H1 (cell line): Measurements from ENCODE around the gene CNDP1. TPM values are rescaled to one million over a fixed set of nuclear protein-coding genes. Genes with fewer than 3 reads are reported as not detected.

Experiments used
- CTCF ChIA-PET: fragments of 300-600 bp; sonication (Branson Sonifier 250); formaldehyde crosslinking; loops from one replicate; lab custom pipeline; 2021; ENCODE audit not compliant: partially characterized antibody; lab: Charles Lee
- POLR2A ChIA-PET: fragments of 300-600 bp; sonication (Branson Sonifier 250); formaldehyde crosslinking; loops from one replicate; lab custom pipeline; 2021; ENCODE audit warnings: inconsistent platforms; ENCODE audit not compliant: partially characterized antibody; lab: Charles Lee
- DNase-seq, 2 experiments: peaks; one replicate each; pipeline versions ENCODE4 v3.0.0 to v3.0.0-alpha.2; 2010 to 2022; ENCODE audit warnings: low spot score in 2 of 2, low read depth in 1 of 2, mixed read lengths in 1 of 2
- FAIRE-seq: peaks from 2 replicates; lab custom pipeline; 2011; peaks lifted over from hg19 to GRCh38; lab: Jason Lieb, UNC
- H2AFZ ChIP-seq: 2 replicates; pipeline ENCODE4 v1.8.1; 2012; ENCODE audit warnings: low read length, inconsistent platforms
- H2AK5ac ChIP-seq: 2 replicates; pipeline ENCODE4 v1.6.1; 2013; ENCODE audit warnings: low read depth, low read length
- H2BK120ac ChIP-seq: replicated peaks from 2 replicates; pipeline ENCODE3; 2013; ENCODE audit warnings: low read depth, low read length, inconsistent platforms
- H2BK12ac ChIP-seq: 2 replicates; pipeline ENCODE4 v1.6.1; 2013; ENCODE audit warnings: low read depth, low read length
- H2BK15ac ChIP-seq: 2 replicates; pipeline ENCODE4 v1.6.1; 2013; ENCODE audit warnings: low read length
- H2BK20ac ChIP-seq: 2 replicates; pipeline ENCODE4 v1.6.1; 2013; ENCODE audit warnings: low read length
- H2BK5ac ChIP-seq: 2 replicates; pipeline ENCODE4 v1.6.1; 2013; ENCODE audit warnings: low read depth, low read length
- H3K14ac ChIP-seq: 2 replicates; pipeline ENCODE4 v1.6.1; 2013; ENCODE audit warnings: inconsistent platforms; ENCODE audit not compliant: insufficient read length
- H3K18ac ChIP-seq: 2 replicates; pipeline ENCODE4 v1.6.1; 2013; ENCODE audit warnings: low read length; ENCODE audit errors: extremely low read depth
- H3K23ac ChIP-seq: 2 replicates; pipeline ENCODE4 v1.6.1; 2013; ENCODE audit warnings: inconsistent platforms; ENCODE audit not compliant: insufficient read length
- H3K23me2 ChIP-seq: 2 replicates; pipeline ENCODE4 v1.6.1; 2013; ENCODE audit warnings: low read depth, low read length
- H3K27ac ChIP-seq: 2 replicates; pipeline ENCODE4 v1.6.1; 2011; ENCODE audit warnings: low read depth, low read length, inconsistent platforms
- H3K27me3 ChIP-seq, 4 experiments: replicated peaks in 1 of 4; 1 replicate in 1 of 4; 2 replicates in 3 of 4; pipeline versions ENCODE4 v1.6.1 to v1.8.1; 2011 to 2013; ENCODE audit warnings: low read length in 3 of 4, mild to moderate bottlenecking in 3 of 4, inconsistent platforms in 2 of 4, mixed read lengths in 2 of 4, moderate library complexity in 1 of 4; ENCODE audit not compliant: control insufficient read depth in 3 of 4, insufficient read depth in 3 of 4; ENCODE audit errors: extremely low read depth in 1 of 4
- H3K36me3 ChIP-seq, 4 experiments: 2 replicates each; pipeline versions ENCODE4 v1.6.1 to v1.8.1; 2011 to 2013; ENCODE audit warnings: mild to moderate bottlenecking in 4 of 4, low read length in 3 of 4, moderate library complexity in 2 of 4, control low read depth in 1 of 4, inconsistent platforms in 1 of 4; ENCODE audit not compliant: insufficient read depth in 4 of 4, control insufficient read depth in 2 of 4
- H3K4ac ChIP-seq: replicated peaks from 2 replicates; pipeline ENCODE3; 2013; ENCODE audit warnings: low read length, low read depth, mixed read lengths, inconsistent platforms; ENCODE audit not compliant: insufficient read length
- H3K4me1 ChIP-seq, 4 experiments: replicated peaks in 1 of 4; 1 replicate in 1 of 4; 2 replicates in 3 of 4; pipeline versions ENCODE4 v1.6.1 to v1.8.1; 2011 to 2013; ENCODE audit warnings: low read length in 3 of 4, inconsistent platforms in 2 of 4, mixed read lengths in 1 of 4; ENCODE audit not compliant: insufficient read depth in 4 of 4, control insufficient read depth in 3 of 4
- H3K4me2 ChIP-seq, 2 experiments: 2 replicates each; pipeline versions ENCODE4 v1.6.1 to v1.8.1; 2011 to 2013; ENCODE audit warnings: low read depth in 2 of 2, low read length in 2 of 2, control low read depth in 1 of 2, inconsistent platforms in 1 of 2, mild to moderate bottlenecking in 1 of 2; ENCODE audit not compliant: insufficient read depth in 1 of 2
- H3K4me3 ChIP-seq, 4 experiments: fragments of 200-600, 300-600 bp in 1 of 4; sonication (generic), shearing (Covaris generic), sonication (Bioruptor Twin) in 1 of 4; 2 replicates each; pipeline versions ENCODE4 v1.5.1 to v1.8.1; 2011 to 2016; ENCODE audit warnings: low read length in 4 of 4, low read depth in 3 of 4, control low read depth in 2 of 4, inconsistent platforms in 2 of 4, mild to moderate bottlenecking in 2 of 4, mixed read lengths in 1 of 4, moderate library complexity in 1 of 4; ENCODE audit not compliant: insufficient read depth in 2 of 4; ENCODE audit errors: extremely low read depth in 1 of 4
- H3K56ac ChIP-seq: replicated peaks from 2 replicates; pipeline ENCODE3; 2013; ENCODE audit warnings: low read depth, mild to moderate bottlenecking, mixed read lengths, low read length, inconsistent platforms; ENCODE audit not compliant: insufficient read length
- H3K79me1 ChIP-seq: 2 replicates; pipeline ENCODE4 v1.6.1; 2013; ENCODE audit warnings: low read depth, low read length, control low read depth
- H3K79me2 ChIP-seq, 2 experiments: 2 replicates each; pipeline versions ENCODE4 v1.6.1 to v1.8.1; 2012 to 2013; ENCODE audit warnings: low read length in 2 of 2, mild to moderate bottlenecking in 2 of 2, inconsistent platforms in 1 of 2; ENCODE audit not compliant: insufficient read depth in 2 of 2, control insufficient read depth in 1 of 2
- H3K9ac ChIP-seq, 4 experiments: replicated peaks in 1 of 4; 1 replicate in 1 of 4; 2 replicates in 3 of 4; pipeline versions ENCODE4 v1.6.1 to v1.8.1; 2011 to 2013; ENCODE audit warnings: low read depth in 3 of 4, low read length in 3 of 4, control low read depth in 2 of 4, mild to moderate bottlenecking in 2 of 4, moderate library complexity in 2 of 4, inconsistent platforms in 1 of 4; ENCODE audit errors: extremely low read depth in 1 of 4
- H3K9me3 ChIP-seq, 2 experiments: 2 replicates each; pipeline versions ENCODE4 v1.6.1 to v1.8.1; 2012 to 2013; ENCODE audit warnings: mild to moderate bottlenecking in 2 of 2, moderate library complexity in 2 of 2, control low read depth in 1 of 2, inconsistent platforms in 1 of 2, low read depth in 1 of 2, low read length in 1 of 2, mixed read lengths in 1 of 2; ENCODE audit not compliant: insufficient read depth in 2 of 2
- H4K20me1 ChIP-seq, 2 experiments: replicated peaks in 1 of 2; 2 replicates each; pipeline versions ENCODE3 to v1.8.1; 2011 to 2013; ENCODE audit warnings: inconsistent platforms in 2 of 2, low read length in 2 of 2, mild to moderate bottlenecking in 1 of 2; ENCODE audit not compliant: insufficient read depth in 2 of 2, control insufficient read depth in 1 of 2
- H4K5ac ChIP-seq: 2 replicates; pipeline ENCODE4 v1.6.1; 2013; ENCODE audit warnings: low read length, low read depth, mixed read lengths, inconsistent platforms; ENCODE audit not compliant: insufficient read length
- H4K8ac ChIP-seq: 2 replicates; pipeline ENCODE4 v1.8.0; 2013; ENCODE audit warnings: mild to moderate bottlenecking, moderate library complexity, low read length, inconsistent platforms; ENCODE audit not compliant: insufficient read depth; ENCODE audit errors: extremely low read depth
- H4K91ac ChIP-seq: replicated peaks from 2 replicates; pipeline ENCODE3; 2013; ENCODE audit warnings: low read length, mixed read lengths, inconsistent platforms; ENCODE audit not compliant: insufficient read length
- CBX5 ChIP-seq: fragments of 300-800, 300-1000 bp; sonication (generic); IDR thresholded peaks from 2 replicates; pipeline ENCODE4 v1.7.1; 2016; ENCODE audit warnings: antibody characterized with exemption, low read length, low read depth
- CREB1 ChIP-seq: IDR thresholded peaks from 2 replicates; pipeline ENCODE4 v1.6.1; 2012; ENCODE audit warnings: inconsistent platforms
- JUN ChIP-seq: IDR thresholded peaks from 2 replicates; pipeline ENCODE4 v1.6.1; 2011; ENCODE audit warnings: low read depth, mild to moderate bottlenecking, improper control_type of control experiment, low read length
- RFX5 ChIP-seq: IDR thresholded peaks from 2 replicates; pipeline ENCODE4 v1.6.1; 2011; ENCODE audit warnings: low read depth, low read length, improper control_type of control experiment, borderline replicate concordance
- SIX5 ChIP-seq: IDR thresholded peaks from 2 replicates; pipeline ENCODE4 v1.6.1; 2011; ENCODE audit warnings: mild to moderate bottlenecking, low read depth, low read length
- SP1 ChIP-seq: IDR thresholded peaks from 2 replicates; pipeline ENCODE4 v1.6.1; 2011; ENCODE audit warnings: low read depth, low read length
- YY1 ChIP-seq: IDR thresholded peaks from 2 replicates; pipeline ENCODE4 v1.6.1; 2011; ENCODE audit warnings: low read depth, mild to moderate bottlenecking, low read length
- WGBS, 2 experiments: shearing (Covaris generic) in 1 of 2; methylation state at CpG; one replicate each; pipeline versions ENCODE4 v1.1.6 to v1.1.7; 2013 to 2015; ENCODE audit warnings: low lambda C conversion rate in 2 of 2, mixed read lengths in 2 of 2, inconsistent platforms in 1 of 2, low coverage in 1 of 2, missing lambda C conversion rate in 1 of 2; ENCODE audit not compliant: insufficient replicate concordance in 2 of 2, insufficient coverage in 1 of 2, insufficient read length in 1 of 2; ENCODE audit errors: extremely low coverage in 1 of 2, missing lambda C conversion rate in 1 of 2; 5-methylcytosine and 5-hydroxymethylcytosine counted together
- polyA plus RNA-seq, 7 experiments: library from polyadenylated mRNA; depleted of rRNA in 3 of 7; stranded (reverse) in 5 of 7; unstranded in 2 of 7; fragments of >200 nt in 5 of 7; fragments of 200-250 nt in 2 of 7; gene quantifications; 1 replicate in 5 of 7; 2 replicates in 1 of 7; 4 replicates in 1 of 7; pipeline versions ENCODE4 v1.2.1 to v1.2.3, GENCODE V29; 2011 to 2013; ENCODE audit warnings: missing spikeins in 2 of 7, mixed read lengths in 2 of 7
- total RNA-seq: library from RNA; stranded (reverse); fragmentation: NEBNext Ultra II Directional; extraction: Animal tissue kit (Norgen Biotek cat#: 25700); gene quantifications from 2 replicates; pipeline ENCODE4 v1.2.1, GENCODE V29; 2021
- TF ChIP-seq, protein P1 (sequence below): IDR thresholded peaks from 2 replicates; pipeline ENCODE4 v1.6.1; 2012; ENCODE audit warnings: inconsistent platforms

CNDP1 gene
- total and polyA plus RNA-seq, 2 of the 8 experiments (the other 6 are each of a cell fraction or from before 2014, with no cell fraction given): 0.09 TPM; not detected in 1

DNA sequence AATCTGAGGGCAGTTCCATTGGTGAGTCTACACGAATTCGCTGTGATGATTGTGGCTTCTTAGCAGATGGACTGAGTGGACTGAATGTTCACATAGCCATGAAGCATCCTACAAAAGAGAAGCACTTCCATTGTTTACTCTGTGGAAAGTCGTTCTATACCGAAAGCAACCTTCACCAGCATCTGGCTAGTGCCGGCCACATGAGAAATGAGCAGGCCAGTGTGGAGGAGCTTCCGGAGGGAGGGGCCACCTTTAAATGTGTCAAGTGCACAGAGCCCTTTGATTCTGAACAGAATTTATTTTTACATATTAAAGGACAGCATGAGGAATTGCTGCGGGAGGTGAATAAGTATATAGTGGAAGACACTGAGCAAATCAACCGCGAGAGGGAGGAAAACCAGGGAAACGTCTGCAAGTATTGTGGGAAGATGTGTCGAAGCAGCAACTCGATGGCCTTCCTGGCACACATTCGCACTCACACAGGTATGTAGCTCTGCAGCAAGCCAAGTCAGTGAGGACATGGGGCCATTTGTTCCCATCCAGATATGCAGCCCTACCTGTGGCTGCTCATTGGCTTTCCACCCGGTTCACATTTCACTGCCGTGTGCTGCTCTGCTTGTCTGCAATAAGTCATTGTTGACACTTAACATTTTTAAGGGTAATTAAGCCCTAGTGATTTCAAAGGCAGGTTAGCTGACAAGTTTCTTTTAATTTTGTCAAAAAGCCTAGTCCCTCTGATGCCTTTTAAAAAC is 101.1 kb downstream of the CNDP1 start:
- no peak overlapping the region for H3K56ac ChIP-seq
- TF ChIP-seq JUN (no peak), CBX5 (no peak), CREB1 (no peak), SIX5 (no peak), SP1 (no peak), YY1 (no peak), RFX5 (no peak)
- TF ChIP-seq, protein P1, sequence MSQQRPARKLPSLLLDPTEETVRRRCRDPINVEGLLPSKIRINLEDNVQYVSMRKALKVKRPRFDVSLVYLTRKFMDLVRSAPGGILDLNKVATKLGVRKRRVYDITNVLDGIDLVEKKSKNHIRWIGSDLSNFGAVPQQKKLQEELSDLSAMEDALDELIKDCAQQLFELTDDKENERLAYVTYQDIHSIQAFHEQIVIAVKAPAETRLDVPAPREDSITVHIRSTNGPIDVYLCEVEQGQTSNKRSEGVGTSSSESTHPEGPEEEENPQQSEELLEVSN: no peak

More for the DNA sequence above, 101.1 kb downstream of the CNDP1 start:
- Histone ChIP-seq H3K23me2 (no peaks in the 10 kb centered on the region), H4K5ac (no peak overlapping the region), H3K79me2 (no peaks in the 10 kb centered on the region), H3K4me3 (no peak overlapping the region), H4K91ac (no peak overlapping the region), H2BK12ac (no peak overlapping the region), H3K14ac (no peak overlapping the region), H3K4me1 (no peaks in the 10 kb centered on the region), H3K4me2 (no peak overlapping the region), H2BK20ac (no peak overlapping the region), H2BK15ac (no peak overlapping the region), H3K36me3 (no peaks in the 10 kb centered on the region), H3K23ac (no peak overlapping the region), H3K9me3 (no peaks in the 10 kb centered on the region), H3K9ac (no peak overlapping the region), H2BK120ac (no peak overlapping the region), H3K27me3 (no peaks in the 10 kb centered on the region), H4K8ac (no peak overlapping the region), H4K20me1 (no peaks in the 10 kb centered on the region), H2AK5ac (no peak overlapping the region), H3K27ac (no peak overlapping the region), H3K79me1 (no peaks in the 10 kb centered on the region), H2AFZ (no peak overlapping the region), H3K4ac (no peak overlapping the region), H3K18ac (no peak overlapping the region), H2BK5ac (no peak overlapping the region)
- POLR2A ChIA-PET: no interaction called here
- CTCF ChIA-PET: interaction anchor here (3.3 kb wide), 1 partner anchor 12 kb away, joined by 11 read pairs; no protein-coding TSS in a partner anchor
- FAIRE-seq: no peak
- DNase-seq: no peak
- WGBS, 2 experiments: 92% methylated on average over 15 of the region's 15 CpGs; no CpG with 5 or more reads in 1 of the 2 experiments
